Measurements from ENCODE around the gene RAP1GAP.

- TF ChIP-seq POLR2A (IDR thresholded peaks at IDR 0.05) (no peak), CTCF (IDR thresholded peaks at IDR 0.05) (no peak)
Observed at GRCh38 chr1:21579791-21580190, 89.4 kb downstream of the RAP1GAP start.
